Endometrial microvascular endothelial cells (primary cell): Measurements from ENCODE around the gene MGAT5B. TPM values are rescaled to one million over a fixed set of nuclear protein-coding genes. Genes with fewer than 3 reads are reported as not detected.

Experiments used
- in situ Hi-C: cut with HindIII; loops from 2 replicates; pipeline ENCODE4 v1.10.0; 2017; ENCODE audit warnings: low sequenced_read_pairs, low pct_unique_long_range_greater_than_20kb; ENCODE audit errors: inconsistent ontology term
- total RNA-seq: library from RNA; depleted of rRNA; stranded (reverse); fragments of >200 nt; gene quantifications from one replicate; pipeline ENCODE4 v1.2.3, GENCODE V29; 2015; ENCODE audit errors: inconsistent ontology term

Gene MGAT5B
- total RNA-seq, 1 donor from 2014 or later = 0.56 TPM

GRCh38 chr17:76920364-76921139 lies 52.3 kb downstream of the MGAT5B start:
- in situ Hi-C loops = no loop called here

- in situ Hi-C loops = no loop called here
Measured at GRCh38 chr17:76921340-76922036, 53.3 kb downstream of the MGAT5B start.

GRCh38 chr17:76922084-76922483 lies 53.9 kb downstream of the MGAT5B start:
- in situ Hi-C loops = no loop called here

GRCh38 chr17:76922967-76923366 lies 54.8 kb downstream of the MGAT5B start:
- in situ Hi-C loops = no loop called here

GRCh38 chr17:76923491-76923890 lies 55.3 kb downstream of the MGAT5B start:
- in situ Hi-C loops = no loop called here

GRCh38 chr17:76924345-76925342 lies 56.4 kb downstream of the MGAT5B start:
- in situ Hi-C loops = no loop called here

- in situ Hi-C loops = no loop called here
Measured at GRCh38 chr17:76925441-76925891, 57.3 kb downstream of the MGAT5B start.

- in situ Hi-C loops = no loop called here
Measured at GRCh38 chr17:76926237-76926866, 58.1 kb downstream of the MGAT5B start.

- in situ Hi-C loops = no loop called here
Measured at GRCh38 chr17:76927577-76927976, 59.4 kb downstream of the MGAT5B start.

- in situ Hi-C loops = no loop called here
Measured at GRCh38 chr17:76927982-76928381, 59.8 kb downstream of the MGAT5B start.

- in situ Hi-C loops = no loop called here
Measured at GRCh38 chr17:76929148-76929547, 60.9 kb downstream of the MGAT5B start.

GRCh38 chr17:76929601-76930000 lies 61.4 kb downstream of the MGAT5B start:
- in situ Hi-C loops = no loop called here

- in situ Hi-C loops = no loop called here
Measured at GRCh38 chr17:76930107-76930506, 61.9 kb downstream of the MGAT5B start.

GRCh38 chr17:76932402-76933333 lies 64.5 kb downstream of the MGAT5B start:
- in situ Hi-C loops = no loop called here

- in situ Hi-C loops = no loop called here
Measured at GRCh38 chr17:76934561-76935320, 66.5 kb downstream of the MGAT5B start.

GRCh38 chr17:76935331-76935730 lies 67.1 kb downstream of the MGAT5B start:
- in situ Hi-C loops = no loop called here

GRCh38 chr17:76937238-76937637 lies 69.0 kb downstream of the MGAT5B start:
- in situ Hi-C loops = no loop called here
